ENCODE results near the gene ATP5ME.

GRCh38 chr4:649751-650310 is 24.2 kb downstream of the ATP5ME start:
- TF ChIP-seq CTCF (IDR thresholded peaks at IDR 0.05), result no peak
- no peak for TF ChIP-seq POLR2A (IDR thresholded peaks at IDR 0.05)
